Measurements from ENCODE around the gene POLRMT. TPM values are rescaled to one million over a fixed set of nuclear protein-coding genes. Genes with fewer than 3 reads are reported as not detected.

The POLRMT gene
- total and polyA plus RNA-seq, 9 donors = 13.5 to 52.3 (median 40.6) TPM

- peaks cover 10% of the 10 kb centered on the region for H3K27me3 ChIP-seq
- H3K36me3 ChIP-seq = no peaks in the 10 kb centered on the region
- H3K9me3 ChIP-seq = no peaks in the 10 kb centered on the region
- DNase-seq = no peak
- H3K4me3 ChIP-seq = no peak overlapping the region
- H3K27ac ChIP-seq = no peak overlapping the region
- intact Hi-C loops (cut with DNase I) = no loop called here
- H3K4me1 ChIP-seq (ENCODE audit: insufficient read depth) = peaks cover 2% of the 10 kb centered on the region
- TF ChIP-seq POLR2A (IDR thresholded peaks at IDR 0.05) (no peak), EP300 (IDR thresholded peaks at IDR 0.05) (no peak)
- TF ChIP-seq, protein P1, sequence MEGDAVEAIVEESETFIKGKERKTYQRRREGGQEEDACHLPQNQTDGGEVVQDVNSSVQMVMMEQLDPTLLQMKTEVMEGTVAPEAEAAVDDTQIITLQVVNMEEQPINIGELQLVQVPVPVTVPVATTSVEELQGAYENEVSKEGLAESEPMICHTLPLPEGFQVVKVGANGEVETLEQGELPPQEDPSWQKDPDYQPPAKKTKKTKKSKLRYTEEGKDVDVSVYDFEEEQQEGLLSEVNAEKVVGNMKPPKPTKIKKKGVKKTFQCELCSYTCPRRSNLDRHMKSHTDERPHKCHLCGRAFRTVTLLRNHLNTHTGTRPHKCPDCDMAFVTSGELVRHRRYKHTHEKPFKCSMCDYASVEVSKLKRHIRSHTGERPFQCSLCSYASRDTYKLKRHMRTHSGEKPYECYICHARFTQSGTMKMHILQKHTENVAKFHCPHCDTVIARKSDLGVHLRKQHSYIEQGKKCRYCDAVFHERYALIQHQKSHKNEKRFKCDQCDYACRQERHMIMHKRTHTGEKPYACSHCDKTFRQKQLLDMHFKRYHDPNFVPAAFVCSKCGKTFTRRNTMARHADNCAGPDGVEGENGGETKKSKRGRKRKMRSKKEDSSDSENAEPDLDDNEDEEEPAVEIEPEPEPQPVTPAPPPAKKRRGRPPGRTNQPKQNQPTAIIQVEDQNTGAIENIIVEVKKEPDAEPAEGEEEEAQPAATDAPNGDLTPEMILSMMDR (IDR thresholded peaks at IDR 0.05) = no peak
- 1 to 5% (median 2%) methylated on average over 32 to 41 of the region's 41 CpGs for WGBS, 3 donors
Measured at GRCh38 chr19:590750-591098, 42.6 kb downstream of the POLRMT start.

- TF ChIP-seq EP300 (IDR thresholded peaks at IDR 0.05) = no peak
- TF ChIP-seq, protein P1 (IDR thresholded peaks at IDR 0.05) = no peak
- intact Hi-C loops (cut with DNase I) = no loop called here
- Histone ChIP-seq H3K27ac (no peak overlapping the region), H3K4me3 (no peak overlapping the region), H3K4me1 (ENCODE audit: insufficient read depth) (peaks cover 2% of the 10 kb centered on the region), H3K36me3 (no peaks in the 10 kb centered on the region), H3K9me3 (no peaks in the 10 kb centered on the region), H3K27me3 (peaks cover 10% of the 10 kb centered on the region)
- no peak for DNase-seq
- WGBS, 3 donors = 0 to 1% (median 1%) methylated on average over 9 to 50 of the region's 50 CpGs
Measured at GRCh38 chr19:590396-590745, 43.0 kb downstream of the POLRMT start.

GRCh38 chr19:589693-590395, 43.5 kb downstream of the POLRMT start, which contains the start of gene HCN2:
TSS of gene HCN2 (plus strand) at chr19:589881. CDS start at chr19:589946, 65 bp downstream.
- Histone ChIP-seq H3K27me3 (peaks cover 10% of the 10 kb centered on the region), H3K27ac (no peak within 1 kb of the TSS), H3K4me3 (no peak within 1 kb of the TSS), H3K9me3 (no peaks in the 10 kb centered on the region), H3K4me1 (ENCODE audit: insufficient read depth) (peaks cover 2% of the 10 kb centered on the region), H3K36me3 (no peaks in the 10 kb centered on the region)
- 1% methylated on average over 36 to 102 of the region's 132 CpGs; no CpG with 5 or more reads in 1 of the 3 donors for WGBS, 3 donors
- no peak for DNase-seq
- TF ChIP-seq, protein P1 (IDR thresholded peaks at IDR 0.05) = no peak
- TF ChIP-seq POLR2A (IDR thresholded peaks at IDR 0.05) (no peak), EP300 (IDR thresholded peaks at IDR 0.05) (no peak)
- intact Hi-C loops (cut with DNase I) = no loop called here

GRCh38 chr19:588741-589692, 44.3 kb downstream of the POLRMT start:
- H3K9me3 ChIP-seq = no peaks in the 10 kb centered on the region
- no peak overlapping the region for H3K4me3 ChIP-seq
- no peak overlapping the region for H3K27ac ChIP-seq
- intact Hi-C loops (cut with DNase I) = no loop called here
- peaks cover 10% of the 10 kb centered on the region for H3K27me3 ChIP-seq
- TF ChIP-seq EP300 (IDR thresholded peaks at IDR 0.05) (no peak), POLR2A (IDR thresholded peaks at IDR 0.05) (no peak)
- TF ChIP-seq, protein P1 (IDR thresholded peaks at IDR 0.05) = no peak
- 11 to 23% (median 16%) methylated on average over 27 to 54 of the region's 54 CpGs for WGBS, 3 donors
- no peak for DNase-seq
- H3K4me1 ChIP-seq (ENCODE audit: insufficient read depth) = peaks cover 7% of the 10 kb centered on the region
- H3K36me3 ChIP-seq = no peaks in the 10 kb centered on the region
